Activated CD4-positive, alpha-beta T cell treated with anti-CD3 and anti-CD28 coated beads, Interleukin-2, Interleukin-6, amounts not matched to agents 100 ng/mL and 50 ng/mL, durations not matched to agents 16 hours and 8 hours (primary cell): Measurements from ENCODE around the gene MYO9B.

Experiments used
- DNase-seq: peaks from one replicate; pipeline ENCODE4 v3.0.0-alpha.2; 2020

Gene MYO9B

GRCh38 chr19:17246681-17247425 lies 171.3 kb downstream of the MYO9B start:
- no peak for DNase-seq

DNA sequence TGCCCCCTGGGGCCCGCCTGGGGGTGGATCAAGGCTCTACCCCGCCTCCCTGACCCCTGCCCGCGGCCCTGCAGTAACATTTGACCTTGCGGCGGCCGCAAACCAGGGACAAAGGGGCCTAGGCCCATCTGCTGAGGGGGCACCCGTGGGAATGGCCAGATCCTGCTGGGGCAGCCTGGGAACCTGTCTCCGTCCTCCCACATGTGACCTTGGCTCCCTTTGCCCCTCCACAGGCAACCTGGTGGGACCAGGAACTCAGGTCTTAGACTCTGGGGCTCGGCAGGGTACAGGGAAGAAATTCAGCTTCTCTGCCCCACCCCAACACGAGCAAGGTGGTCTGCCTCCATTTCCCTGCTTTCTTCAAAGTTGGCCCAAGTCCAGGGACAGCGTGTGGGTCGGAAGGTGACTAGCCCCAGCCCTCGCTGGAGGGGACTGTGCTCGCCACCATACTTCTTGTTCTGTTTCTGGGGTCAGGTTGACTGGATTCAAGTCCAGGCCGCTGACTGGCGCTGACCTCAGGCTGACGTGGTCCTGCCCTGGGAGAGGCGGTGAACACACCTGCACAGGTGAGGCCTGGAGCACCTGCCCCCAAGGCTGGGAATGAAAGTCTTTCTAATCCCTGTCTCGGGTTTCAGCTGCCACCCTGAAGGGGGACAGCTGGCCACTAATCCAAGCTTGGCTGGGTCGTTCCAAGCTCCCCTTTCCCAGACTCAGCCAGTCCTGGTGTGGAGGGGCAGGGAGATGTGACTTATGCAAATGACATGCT lies 172.6 kb downstream of the MYO9B start:
- no peak for DNase-seq

- no peak for DNase-seq
Observed at GRCh38 chr19:17249887-17250548, 174.4 kb downstream of the MYO9B start.

DNA sequence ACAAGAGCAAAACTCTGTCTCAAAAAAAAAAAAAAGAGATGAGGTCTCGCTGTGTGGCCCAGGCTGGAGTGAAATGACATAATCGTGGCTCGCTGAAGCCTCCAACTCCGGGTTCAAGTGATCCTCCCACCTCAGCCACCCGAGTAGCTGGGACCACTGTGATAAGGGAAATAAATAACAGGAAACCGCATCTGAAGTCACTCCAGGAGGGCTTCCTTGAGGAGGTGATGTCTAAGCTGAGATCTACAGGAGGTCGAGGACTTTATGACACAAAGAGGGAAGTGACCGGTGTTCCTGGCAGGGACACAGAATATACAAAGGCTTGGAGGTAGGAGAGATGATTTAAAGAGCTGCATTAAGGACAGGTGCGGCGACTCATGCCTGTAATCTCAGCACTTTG lies 179.1 kb downstream of the MYO9B start:
- DNase-seq: no peak

- no peak for DNase-seq
Observed at GRCh38 chr19:17255150-17255621, 179.6 kb downstream of the MYO9B start.

DNA sequence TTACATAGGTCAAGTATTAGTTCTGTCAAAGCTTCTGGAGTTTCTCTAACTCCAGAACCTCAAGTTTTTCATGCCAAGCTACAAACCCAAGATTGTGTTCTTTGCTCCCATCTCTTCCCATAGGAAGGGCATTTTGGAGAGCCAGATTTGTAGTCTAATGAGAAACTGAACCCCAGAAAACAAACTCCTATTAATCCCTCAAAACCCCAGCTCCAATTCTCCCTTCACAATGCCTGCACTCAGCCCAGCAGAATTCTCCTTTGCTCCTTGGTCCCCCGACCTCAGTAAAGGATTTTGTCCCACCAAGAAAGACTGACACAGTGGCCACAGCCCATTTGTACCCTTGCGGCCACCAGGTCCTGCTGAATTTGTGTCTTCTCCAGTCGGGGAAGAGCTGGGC lies 180.6 kb downstream of the MYO9B start:
- no peak for DNase-seq

DNA sequence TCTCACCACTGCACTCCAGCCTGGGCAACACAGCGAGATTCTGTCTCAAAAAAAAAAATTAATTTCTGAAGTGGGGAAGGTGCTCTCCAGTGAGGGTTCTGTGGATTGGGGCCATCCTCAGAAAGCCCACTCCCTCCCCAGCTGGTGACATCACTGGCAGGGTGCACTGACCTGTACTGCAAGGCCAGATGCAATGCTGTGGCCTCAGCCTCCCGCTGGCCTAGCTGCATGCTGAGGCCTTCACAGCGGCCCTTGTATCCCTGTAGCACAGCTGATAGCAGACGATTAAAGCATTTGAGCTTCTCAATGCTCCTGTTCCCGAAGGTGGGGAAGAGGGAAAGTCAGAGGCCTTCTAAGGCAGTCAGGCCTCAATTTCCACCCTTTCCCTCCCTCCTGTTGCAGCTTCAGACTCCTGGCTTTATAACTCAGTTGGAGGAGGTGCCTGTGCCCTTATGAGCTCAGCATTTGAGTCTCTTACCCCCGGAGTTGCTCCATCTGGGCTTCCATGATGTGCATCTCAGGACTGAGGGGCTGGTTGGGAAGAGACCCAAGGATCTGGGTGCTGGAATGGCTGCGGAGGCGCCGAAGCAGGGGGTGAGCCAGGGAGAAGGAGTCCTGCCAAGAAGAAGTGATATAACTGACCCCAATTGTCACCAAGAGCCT lies 183.7 kb downstream of the MYO9B start:
- no peak for DNase-seq

DNA sequence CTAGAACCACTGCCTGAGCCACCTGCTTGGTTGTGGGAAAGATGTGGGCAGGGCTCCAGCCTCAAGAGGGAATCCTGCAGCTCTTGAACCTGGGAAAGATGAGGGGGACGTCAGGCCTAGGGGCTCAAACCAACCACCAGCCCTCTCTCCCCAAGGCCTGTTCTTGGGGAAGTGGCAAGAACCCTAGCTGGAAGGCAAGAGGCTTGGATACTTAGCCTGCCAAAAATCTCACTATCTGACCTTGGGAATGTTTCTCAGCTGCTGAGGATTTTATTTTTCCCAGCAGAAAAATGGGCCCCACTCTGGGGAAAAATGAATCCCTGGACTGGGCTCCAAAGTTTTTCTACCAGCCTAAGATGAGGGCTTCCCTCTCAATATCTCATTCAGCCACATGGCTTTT lies 184.4 kb downstream of the MYO9B start:
- DNase-seq: no peak

DNA sequence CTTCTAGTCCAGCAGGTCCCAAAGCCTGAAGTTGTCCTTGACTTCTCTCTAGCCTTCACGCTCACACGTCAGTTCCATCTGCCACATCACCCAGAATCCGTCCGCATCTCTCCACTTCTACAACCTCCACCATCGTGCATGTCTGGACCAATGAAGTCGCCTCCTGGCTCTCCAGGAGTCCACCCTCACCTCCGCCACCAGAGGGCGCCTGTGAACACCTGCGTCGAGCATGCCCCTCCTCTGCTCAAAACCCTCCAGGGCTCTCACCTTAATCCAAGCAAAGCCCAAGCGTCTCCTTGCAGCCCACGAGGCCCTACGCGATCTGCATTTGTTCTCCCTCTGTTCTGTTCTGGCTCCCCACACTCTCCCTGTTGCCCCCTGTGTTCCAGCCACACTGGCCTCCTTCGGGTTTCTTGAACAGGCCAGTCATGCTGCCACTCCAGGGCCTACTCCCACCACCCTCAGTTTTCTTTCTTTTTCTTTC lies 185.3 kb downstream of the MYO9B start:
- peak; percentile 95 for DNase-seq

- DNase-seq: no peak
Observed at GRCh38 chr19:17262557-17262956, 187.0 kb downstream of the MYO9B start.
